HG03565 (cell line): ENCODE results near the gene ZBTB44.
A peak's percentile ranks its signal among the peaks of the same experiment; 100 is the strongest.
"Not testable (repeated sequence)": the region's sequence is repeated elsewhere in the genome, so short reads cannot be mapped to it uniquely, and the experiment has no call there.

ENCODE experiments used
- ATAC-seq: cut with Tn5 transposase; IDR thresholded peaks from one replicate; pipeline ENCODE4 v1.9.1; 2021; ENCODE audit warnings: mild to moderate bottlenecking, moderate library complexity; ENCODE audit not compliant: unreplicated experiment

The ZBTB44 gene

DNA sequence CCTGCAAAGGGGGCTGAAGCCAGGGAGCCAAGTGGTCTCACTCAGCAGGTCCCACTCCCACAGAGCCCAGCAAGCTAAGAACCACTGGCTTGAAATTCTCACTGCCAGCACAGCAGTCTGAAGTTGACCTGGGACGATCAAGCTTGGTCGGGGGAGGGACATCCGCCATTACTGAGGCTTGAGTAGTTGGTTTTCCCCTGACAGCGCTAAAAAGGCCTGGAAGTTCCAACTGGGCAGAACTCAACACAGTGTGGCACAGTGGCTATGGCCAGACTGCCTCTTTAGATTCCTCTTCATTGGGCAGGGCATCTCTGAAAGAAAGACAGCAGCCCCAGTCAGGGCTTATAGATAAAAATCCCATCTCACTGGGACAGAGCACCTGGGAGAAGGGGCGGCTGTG is 64.8 kb downstream of the ZBTB44 start:
- not testable (repeated sequence) for ATAC-seq

DNA sequence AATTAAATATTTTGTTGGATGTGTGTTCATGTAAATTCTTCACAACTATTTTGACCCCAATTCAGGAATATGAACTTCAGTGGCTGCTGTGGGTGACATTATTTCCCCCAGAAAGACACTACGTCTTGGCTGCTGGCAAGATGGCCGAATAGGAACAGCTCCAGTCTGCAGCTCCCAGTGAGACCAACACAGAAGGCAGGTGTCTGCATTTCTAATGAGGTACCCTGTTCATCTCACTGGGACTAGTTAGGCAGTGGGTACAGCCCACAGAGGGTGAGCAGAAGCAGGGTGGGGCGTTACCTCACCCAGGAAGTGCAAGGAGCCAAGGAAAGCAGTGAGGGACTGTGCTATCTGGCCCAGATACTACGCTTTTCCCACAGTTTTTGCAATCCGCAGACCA is 65.3 kb downstream of the ZBTB44 start:
- ATAC-seq = no peak

- no peak for ATAC-seq
These were observed 67.4 kb downstream of the ZBTB44 start for GRCh38 chr11:130247319-130247718.

GRCh38 chr11:130246738-130247137 is 68.0 kb downstream of the ZBTB44 start:
- no peak for ATAC-seq

DNA sequence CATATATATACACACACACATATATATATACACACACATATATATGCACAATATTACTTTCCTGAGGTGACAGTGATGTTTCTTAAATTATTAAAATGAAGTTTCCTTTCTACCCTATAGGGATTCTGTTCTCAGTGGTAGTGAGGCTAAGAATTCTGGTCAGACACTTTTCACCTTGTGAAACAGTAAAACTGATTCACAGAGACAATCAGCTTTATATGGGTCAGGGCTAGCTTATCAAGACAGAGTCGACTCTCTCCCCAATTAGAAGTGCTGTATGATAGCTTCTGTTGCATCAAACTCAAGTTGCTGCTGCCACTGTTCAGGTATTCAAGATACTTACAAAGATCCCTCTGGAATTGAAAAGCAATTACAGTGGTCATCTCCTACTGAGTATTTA is 68.4 kb downstream of the ZBTB44 start:
- no peak for ATAC-seq

GRCh38 chr11:130245375-130245774 is 69.3 kb downstream of the ZBTB44 start:
- ATAC-seq = not testable (repeated sequence)

GRCh38 chr11:130244848-130245247 is 69.9 kb downstream of the ZBTB44 start:
- no peak for ATAC-seq

DNA sequence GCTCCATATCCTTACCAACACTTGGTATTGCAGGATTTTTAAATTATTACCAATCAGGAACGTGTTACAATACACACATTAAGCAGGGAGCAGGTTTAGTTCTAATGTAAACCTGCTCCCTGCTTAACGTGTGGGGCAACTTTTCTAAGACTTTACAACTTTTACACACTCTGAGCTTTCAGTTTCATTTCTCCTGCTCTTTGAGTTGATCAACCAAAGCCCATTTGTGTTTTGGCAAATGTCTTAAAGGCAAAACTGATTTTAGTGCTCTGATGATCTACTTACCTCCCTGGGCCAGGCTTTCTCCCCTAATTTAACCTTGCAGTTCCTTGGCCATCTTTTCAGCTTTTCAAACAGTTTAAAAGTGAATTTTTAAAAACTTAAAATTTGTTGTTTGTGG is 70.9 kb downstream of the ZBTB44 start:
- ATAC-seq = peak; percentile 55

- ATAC-seq = no peak
These were observed 73.0 kb downstream of the ZBTB44 start for GRCh38 chr11:130241713-130242112.

DNA sequence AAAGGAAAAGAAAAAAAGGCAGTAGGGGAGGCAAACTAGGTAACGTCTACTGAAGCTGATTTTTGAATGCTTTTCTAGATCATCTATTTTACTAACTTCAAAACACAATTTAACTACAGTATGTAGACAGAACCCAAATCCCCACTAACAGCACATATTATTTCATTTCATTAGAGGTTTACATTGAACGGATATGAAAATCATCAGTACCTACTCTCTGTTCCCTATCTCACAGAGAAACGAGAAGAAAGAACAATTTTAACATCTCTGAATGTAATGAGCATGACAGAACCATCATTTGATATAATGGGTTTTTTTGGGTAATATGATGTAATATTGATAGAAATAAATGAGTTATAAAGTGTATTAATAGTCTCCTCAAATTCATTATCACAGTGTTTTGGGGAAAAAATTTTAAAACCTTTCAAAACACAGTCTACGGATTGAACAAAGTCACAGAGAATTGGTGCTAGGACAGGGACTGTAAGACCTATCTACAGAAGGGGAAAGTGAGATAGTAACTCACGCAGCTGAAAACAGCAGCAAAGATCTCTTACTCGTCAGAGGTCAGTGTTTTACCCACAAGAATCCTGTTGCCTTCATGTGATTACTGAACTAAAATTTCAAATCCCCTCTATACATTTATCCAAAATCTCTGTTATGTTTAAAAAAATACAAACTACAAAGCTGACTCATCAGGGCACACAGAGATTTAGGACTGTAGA is 77.3 kb downstream of the ZBTB44 start:
- ATAC-seq = no peak

DNA sequence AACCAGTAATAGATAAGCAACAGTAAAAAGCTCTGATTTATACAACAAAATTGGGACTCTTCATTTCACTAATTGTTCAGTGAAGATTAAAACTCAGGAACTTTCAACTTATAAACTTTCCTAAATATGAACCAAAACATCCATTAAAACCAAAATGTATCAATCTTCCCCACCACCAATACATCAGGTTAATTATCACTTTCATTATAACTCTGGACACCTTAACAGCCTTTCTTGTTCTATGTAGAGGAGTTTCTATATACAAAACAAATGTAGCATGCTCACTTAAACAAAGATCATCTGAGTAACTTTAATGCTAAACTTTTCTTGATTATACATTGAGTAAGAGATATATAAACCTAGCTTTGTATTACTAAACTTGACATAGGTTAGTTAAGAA is 80.4 kb downstream of the ZBTB44 start:
- ATAC-seq = no peak

DNA sequence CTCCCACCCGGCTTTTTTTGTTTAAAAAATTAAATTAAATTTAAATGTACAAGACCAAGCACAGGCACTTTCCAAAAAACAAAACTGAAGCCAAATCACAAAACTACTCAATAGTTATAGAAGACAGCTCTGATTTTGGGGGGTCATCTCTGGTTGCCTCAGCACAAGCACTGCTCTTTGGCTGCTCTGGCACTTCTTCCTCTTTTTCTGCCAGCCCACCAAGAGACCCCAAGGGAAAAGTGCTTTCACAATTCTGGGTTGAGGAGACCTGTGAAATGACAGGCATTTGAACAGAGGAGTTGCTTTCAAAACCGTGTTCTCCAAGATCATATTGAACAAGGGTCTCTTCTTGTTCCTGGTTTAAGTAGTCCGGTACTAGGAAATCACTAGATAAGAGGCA is 80.8 kb downstream of the ZBTB44 start:
- not testable (repeated sequence) for ATAC-seq

DNA sequence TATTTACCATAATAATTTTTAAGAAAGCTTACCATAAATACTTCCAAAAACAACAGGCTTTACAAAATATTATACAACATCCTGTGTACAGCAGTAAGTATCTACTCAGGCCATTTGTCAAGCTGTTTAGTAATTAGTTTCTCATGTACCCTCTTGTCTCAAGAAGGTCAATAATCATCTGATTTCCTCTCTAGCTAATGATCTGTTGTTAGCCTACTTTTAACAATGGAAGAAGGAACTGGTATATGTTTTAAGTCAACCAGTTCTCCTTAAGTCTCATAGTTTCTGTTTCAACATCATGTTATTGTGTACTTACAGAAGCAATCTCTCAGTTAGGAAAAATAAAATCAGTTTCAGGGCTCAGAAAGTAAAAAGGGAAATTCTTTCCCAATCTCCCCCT is 81.2 kb downstream of the ZBTB44 start:
- not testable (repeated sequence) for ATAC-seq

- ATAC-seq = no peak
These were observed 87.3 kb downstream of the ZBTB44 start for GRCh38 chr11:130227373-130227772.

DNA sequence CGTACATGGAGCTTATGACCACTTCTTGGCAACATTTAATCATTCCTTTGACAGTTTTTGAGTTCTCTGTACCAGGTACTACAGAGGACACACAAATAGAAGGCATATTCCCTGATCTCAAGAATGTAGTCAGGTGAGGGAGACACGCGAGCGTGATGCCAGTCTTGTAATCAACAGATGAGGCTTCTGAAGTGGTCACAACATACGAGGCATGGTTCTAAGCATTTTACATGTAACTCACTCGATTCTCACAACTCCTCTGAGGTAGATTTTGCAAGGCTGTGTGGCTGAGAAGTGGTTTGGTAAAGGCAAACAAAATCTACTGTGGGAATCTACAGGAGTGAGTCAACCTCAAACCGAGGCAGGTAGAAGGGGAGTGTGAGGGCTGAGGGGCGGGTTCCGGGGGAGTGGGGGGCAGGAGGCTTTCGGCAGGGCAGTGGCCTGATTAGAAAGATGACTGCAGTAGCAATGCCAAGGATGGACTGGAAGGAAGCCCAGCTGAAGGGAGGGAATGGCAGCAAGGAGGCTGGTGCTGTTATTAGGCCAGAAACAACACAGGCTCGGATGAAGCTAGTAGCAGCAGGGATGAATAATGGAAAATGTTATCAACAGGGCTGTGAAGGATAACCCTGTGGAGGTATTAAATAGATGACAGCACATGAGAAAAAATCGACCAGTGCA is 91.3 kb downstream of the ZBTB44 start:
- ATAC-seq = no peak

- ATAC-seq = no peak
These were observed 94.2 kb downstream of the ZBTB44 start for GRCh38 chr11:130220311-130221035.

GRCh38 chr11:130219148-130219547 is 95.6 kb downstream of the ZBTB44 start:
- no peak for ATAC-seq

DNA sequence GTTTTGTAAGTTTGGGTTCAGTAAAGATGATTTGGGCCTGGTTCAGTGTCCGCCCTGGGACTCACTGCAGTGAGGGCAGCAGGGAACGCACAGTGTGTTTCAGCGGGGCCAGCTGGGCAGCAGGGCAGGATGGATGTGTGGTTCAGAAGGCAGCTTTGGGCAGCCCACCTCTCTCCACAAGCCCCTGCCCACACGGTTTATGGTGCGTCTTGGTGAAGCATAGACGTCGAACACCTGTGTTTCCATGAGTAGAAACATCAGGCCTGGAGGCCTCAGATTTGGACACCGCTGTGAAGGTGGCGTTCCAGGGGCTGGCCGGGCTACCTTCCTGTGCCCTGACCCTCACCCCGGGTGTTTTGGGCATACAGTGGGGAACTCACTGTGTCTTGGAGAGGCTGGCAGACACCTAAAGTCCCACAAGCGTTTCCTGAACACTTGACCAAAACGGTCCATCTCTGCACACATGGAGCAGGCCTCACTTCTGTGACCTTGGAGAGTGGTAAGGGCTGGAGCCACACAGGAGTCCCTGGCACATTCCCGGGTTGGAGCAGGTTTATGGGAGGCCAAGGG is 96.1 kb downstream of the ZBTB44 start:
- ATAC-seq = no peak

DNA sequence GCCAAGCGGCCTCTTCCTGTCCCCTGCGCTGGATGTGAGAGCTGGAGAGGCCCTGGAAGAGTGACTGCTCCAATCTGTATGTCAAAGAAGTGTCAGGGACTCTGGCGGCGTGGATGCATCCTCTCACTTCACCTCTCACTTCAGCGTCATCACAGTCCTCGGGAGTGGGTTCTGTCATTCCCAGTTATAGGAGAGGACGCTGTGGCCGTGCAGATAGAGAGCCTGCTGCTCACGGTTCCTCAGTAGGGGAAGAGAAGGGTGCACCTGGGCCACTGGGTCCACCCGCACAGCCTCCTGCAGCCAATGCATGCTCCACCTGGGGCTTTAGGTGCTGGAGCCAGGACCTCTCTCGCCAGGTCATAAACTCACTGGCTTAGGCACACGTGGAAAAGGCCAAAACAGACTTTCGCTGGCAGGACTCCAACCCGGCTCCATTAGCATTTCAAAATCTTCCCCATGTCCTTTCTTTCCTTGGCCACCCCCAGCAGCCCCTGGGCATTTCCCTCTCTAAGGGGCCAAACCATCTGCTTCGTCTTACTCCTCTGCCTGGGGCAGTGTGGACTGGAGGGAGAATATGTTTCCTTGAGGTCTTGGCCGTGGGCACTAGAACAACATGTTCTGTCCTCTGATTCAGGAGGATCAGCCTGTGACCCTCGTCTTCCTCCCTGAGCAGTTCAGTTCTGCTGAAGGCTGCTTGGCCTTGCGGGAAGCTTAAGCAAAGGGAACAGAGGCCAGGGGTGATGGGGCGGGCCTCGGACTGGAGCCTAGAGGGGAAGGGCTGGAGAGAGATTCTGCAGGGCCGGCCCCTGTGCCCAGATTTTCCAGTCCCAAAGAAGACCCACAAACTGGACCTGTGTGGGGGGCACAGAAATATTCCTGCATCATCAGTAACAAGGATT is 97.3 kb downstream of the ZBTB44 start:
- ATAC-seq = no peak

DNA sequence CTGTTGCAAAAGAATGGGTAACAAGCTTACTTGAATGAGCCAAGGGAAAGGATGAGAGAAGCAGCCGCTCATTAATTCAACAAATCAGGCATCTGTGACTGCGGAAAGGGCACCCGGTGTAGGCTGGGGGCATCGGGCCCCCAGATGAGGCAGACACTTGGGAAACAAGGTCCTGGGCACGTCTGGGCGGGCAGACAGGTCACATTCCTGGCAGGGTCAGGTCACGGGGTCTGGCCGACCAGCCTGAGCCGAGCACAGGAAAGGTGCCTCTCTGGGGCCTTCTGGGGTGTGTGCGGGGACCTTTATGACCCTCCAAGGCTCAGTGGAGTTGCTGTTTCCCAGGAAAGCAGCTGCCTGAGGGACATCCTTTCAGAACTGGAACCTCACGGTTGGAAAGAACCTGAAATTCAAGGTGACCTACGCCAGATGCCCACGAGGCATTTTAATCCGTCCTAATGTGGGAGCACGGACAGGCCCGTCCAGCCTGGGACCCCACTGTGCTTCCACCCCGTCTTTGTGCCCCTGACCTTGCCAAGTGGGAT is 98.1 kb downstream of the ZBTB44 start:
- ATAC-seq = no peak
